GM19395 (cell line): ENCODE measurements around the gene CHDH.
A peak's percentile ranks its signal among the peaks of the same experiment; 100 is the strongest.

Experiments
- ATAC-seq: cut with Tn5 transposase; IDR thresholded peaks from one replicate; pipeline ENCODE4 v1.9.1; 2021; ENCODE audit warnings: mild to moderate bottlenecking, moderate library complexity; ENCODE audit not compliant: unreplicated experiment

CHDH gene

DNA sequence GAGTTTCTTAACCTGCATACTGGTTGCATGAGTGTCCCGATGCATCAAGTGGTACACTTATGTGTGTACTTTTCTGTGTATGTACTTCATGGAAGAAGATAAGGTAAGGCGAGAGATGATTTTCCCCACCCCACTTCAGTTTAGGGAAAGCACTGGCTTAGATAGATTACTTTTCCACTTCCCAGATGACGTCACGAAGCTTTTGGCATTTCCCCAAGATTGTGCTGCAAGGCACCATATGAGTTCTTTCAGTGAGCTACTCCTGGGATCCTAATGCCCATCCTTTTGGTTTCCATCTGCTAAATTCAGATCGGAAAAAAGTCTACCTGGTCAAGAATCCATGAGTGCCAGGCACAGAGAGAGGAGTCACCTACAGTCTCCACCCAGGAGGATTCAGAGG lies 4.7 kb upstream of the CHDH start:
- ATAC-seq: no peak

DNA sequence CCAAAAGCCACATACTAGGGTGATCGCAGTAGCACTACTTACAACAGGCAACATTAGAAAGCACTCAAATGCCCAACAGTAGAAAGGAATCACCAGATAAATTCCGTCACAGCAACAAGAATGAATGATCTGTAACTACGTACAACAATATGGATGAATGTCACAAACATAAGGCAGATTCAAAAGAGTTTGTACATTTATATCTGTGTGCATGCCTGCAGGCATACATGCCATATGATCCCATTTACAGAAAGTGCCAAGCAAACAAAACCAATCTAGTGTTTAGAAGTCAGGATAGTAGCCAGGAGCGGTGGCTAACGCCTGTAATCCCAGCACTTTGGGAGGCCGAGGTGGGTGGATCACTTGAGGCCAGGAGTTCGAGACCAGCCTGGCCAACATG lies 3.7 kb upstream of the CHDH start:
- no peak for ATAC-seq

DNA sequence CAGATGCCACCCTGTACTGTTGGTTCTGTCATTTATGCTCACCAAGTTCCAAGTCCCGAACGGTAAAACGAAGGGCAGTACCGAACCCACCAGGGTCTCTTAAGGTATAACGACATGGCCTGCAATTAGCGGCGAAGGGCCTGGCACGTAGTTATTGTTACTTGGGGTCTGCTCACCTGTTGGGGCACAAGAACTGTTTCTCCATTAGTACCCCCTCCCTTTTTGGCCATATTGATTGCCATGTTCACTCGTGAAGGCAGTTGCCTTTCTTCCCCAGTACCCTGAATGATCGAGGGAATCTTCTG lies 584 bp upstream of the CHDH start:
- no peak for ATAC-seq

DNA sequence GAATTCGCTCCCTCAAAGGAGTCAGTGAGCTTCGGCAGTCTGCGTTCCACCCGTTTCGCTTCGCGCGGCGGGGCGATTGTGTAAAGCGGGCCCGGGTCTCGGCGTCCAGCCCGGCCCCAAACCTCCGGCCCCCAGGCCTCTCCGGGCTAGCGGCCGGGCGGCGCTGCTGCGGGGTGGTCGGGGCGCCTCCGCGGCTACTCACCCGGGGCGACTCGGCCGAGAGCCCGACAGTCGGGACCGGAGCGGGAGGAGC lies 412 bp downstream of the CHDH start:
- no peak for ATAC-seq

DNA sequence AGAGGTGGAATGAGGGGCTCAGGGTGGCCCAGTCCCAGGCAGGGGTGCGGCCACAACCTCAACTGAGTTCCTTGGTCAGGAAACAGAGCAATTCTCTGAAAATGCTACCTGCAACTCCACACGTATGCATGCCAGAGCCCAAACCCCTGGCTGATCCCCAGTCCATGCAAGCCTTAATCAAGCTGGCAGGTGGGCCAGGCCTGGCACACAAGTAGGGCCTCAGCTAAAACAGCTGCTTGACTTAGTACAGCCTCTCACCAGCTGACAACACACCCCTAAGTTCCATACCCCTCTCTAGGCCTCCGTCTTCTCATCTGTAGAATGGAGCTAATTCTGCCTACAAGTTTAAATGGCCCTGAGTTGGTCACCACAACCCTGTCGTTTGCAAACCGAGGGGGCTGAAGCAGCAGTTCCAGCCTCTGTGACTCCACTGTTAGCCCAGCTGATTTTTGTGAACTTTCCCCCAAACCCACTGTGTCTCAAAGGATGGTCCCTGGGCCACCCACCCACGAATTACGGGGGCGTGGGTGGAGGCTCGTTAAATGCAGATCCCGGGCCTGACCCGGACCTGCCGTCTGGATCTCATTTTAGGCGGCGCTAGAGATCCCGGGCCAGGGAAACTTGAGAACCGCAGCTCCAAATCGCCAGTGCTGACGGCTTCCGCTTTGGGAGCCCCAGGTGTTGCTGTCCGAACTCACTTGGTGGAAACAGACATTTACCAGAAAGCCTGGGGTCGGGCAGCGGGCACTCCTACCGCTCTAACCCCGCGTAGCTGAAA lies 927 bp downstream of the CHDH start:
- ATAC-seq: peak; percentile 22

DNA sequence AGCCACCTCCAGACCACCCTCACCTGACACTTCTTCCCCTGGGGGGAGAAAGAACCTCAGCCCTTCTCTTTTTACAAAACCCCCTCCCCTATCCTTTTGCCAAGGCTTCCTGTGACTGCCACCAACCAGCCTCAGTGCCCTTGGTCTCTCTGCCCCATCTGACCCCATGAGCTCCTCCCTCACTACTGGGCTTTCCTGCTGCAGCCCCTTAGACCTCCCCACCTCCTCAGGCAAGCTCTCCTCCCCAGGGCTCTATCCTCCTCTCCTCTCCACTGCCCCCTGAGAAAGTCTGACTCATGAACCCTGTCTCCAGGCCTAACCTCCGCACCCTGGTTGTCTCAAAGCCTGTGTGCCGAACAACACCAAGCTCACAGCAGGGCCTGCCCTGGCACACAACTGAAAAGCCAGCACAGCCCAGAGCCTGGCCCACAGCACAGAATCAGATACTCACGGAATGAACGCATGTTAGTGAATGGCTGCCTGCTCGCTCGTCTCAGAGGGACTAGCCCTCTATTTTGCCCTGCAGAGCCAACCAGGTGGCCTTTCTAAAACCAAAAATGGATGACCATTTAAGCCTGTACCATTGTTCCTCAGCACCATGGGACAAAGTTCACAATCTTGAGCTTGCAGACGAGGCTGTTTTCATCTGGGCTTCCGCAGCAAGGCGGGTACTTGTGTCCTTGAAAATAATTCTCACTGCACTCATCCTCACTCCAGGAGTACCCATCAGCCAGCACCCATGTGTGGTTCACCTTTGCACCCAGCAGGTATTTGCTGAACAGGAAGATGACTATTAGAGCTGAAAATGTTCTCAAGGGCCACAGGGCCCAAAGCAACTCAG lies 1.7 kb downstream of the CHDH start:
- ATAC-seq: peak; percentile 0

DNA sequence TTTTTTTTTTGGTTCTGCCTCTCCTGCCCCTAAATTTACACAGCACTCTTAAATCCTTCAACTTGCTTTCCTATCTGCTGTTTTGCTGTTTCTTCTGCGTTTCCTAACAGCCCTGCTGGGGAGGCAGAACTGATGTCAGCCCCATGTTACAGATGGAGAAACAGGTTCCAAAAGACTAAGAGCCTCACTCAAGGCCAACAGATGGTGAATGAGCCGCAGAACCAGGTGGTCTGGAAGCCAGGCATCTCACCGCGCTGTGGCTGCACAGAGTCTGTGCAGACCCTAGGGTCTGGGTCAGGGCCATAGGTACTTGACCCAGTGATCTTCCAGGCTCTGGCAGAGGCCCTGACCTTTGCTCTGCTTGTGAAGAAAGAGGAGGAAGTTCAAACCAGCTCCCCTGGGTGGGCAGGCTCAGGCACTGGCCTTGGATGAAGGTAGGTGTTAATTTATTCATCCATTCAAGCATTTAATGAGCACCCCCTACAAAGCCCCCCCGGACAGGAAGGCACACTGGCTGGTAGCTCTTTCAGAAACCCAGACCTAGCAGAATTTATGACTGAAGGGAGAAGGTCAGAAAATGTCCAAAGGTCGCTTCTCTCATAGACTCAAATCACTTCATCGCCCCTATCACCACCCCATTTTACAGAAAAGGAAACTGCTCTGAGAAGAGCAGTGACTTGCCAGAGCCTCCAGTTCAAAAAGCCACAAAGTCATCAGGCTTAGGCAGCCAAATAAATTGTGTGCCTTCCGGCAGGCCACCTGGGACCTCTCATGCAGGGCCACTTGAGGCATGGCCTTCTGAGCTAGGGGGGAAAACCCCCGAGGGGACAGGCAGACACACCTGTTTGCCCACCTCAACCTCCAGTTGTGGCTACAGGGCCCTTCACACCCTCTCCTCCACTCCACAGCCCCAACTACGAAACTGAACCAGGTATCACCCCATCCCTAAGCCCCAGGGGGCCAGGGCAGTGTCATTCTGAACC lies 2.7 kb downstream of the CHDH start:
- peak; percentile 48 for ATAC-seq

DNA sequence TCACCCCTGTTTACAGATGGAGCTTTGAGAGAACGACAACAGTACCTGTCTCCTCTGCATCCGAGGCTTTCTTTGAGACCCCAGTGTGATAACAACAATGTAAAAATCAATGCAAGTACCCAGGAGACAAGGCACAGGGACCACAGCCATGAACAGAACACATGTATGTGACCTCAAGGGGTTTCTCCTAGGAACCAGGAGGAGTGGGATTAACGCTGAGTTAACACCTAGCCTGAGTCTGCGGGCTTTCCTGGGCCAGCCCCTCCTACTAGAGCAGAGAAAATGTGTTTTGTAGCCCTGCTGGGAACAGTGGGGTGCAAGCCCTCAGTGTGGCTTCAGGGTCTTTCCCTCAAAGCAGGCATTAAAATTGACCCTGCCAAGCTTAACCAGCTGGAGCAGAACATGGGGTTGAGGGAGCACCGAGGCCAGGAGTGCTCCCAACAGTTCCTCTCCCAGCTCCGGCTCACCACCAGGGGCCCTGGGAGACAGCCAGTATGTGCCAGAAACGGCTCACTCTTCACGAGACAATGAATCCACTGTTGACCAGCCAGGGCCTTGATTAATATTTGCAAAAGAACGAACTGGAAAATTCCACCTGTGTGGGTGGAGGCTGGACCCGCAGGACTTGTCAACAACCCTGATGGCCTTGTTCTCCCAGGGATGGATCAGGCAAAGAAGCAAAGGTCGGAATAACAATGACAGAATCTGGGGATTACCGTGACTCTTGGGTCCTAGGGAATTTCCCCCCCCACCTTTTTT lies 3.6 kb downstream of the CHDH start:
- ATAC-seq: no peak

DNA sequence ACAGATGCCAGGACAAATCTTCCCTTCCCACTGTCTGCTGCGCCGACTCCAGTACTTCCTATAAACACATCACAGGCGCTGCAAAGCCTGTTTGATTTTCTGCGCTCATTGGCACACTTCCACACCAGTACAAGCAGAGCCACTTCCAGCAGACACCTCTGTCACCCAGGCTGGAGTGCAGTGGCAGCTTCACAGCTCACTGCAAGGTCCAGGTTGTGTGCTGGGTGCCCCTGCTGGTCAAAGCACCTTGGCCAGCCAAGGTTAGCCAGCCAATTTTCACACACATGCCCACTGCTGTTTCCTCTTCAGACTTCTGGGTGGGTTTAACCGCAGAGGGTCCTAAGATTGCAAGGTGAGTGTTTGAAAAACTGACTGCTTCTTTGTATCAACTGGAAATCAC lies 4.9 kb downstream of the CHDH start:
- ATAC-seq: no peak

DNA sequence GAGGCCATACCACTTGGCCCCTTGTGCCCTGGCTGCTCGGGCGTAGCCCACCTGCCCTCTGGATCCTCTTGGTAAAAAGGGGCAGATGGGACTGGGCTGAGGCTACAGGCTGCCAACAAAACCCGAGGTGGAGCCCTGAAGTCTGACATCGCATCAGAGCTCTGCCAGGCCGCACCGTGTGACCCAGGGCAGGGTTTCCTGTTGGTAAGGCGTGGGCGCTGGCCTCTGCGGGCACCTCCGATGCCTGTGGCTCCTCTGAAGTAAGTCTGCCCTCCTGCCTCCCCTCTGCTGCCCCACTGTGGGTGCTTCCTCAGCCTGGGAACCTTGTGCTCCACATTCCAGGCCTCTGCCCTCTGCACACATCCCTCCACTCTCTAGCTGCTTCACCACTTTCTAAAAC lies 8.9 kb downstream of the CHDH start:
- no peak for ATAC-seq

DNA sequence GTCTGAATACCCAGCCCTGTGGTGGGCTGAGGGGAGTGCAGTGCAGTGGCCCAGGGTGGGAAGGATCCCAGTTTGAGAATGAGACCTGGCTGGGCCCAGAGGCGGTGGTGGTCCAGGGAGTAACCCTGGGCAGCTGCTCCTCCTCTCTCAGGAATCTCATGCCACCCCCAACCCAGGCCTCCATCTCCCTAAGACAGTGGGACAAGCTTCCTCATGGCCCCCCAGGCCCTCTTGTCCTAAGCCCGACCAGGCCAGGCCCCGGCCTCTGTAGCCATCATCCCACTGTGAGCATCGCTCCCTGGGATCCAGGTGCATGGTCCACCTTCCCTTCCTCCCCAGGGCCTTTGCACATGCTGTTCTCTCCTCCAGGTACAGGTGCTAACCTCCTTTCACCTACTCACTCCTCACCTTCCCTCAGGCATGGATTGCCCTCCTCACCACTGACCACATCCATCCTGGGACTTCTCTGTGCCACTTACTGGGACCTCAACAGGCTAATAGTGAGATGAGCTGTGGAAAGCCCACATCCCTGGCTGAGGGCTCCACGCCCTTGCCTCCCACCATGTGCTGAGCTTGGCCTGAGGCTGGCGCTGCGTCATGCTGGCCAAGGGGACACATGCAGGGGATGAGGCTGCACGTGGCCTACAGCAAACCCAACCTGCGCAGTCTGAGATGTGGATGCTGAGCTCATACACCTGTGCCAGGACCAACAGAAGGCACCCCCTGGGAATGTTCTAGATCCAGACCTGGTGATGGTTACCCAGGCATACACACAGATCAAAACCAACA lies 9.9 kb downstream of the CHDH start:
- ATAC-seq: no peak

DNA sequence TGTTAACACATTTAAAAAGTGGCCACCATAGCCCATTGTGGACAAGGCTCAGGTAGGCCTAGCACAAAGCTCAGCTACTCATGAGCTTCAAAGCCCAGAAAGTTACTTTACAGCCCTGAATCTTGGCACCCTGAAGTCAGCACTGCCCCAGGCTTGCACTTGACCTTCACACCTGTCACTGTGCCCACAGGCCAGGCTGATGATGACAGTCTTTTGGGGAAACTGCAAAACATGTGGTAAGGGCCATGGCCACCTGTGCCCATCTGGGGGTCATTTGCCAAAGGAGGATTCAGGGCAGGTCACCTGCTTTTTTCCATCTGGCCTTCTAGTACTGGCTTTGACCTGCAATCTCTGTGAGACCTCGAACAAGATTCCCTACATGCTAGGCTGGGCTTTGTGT lies 11.0 kb downstream of the CHDH start:
- no peak for ATAC-seq

DNA sequence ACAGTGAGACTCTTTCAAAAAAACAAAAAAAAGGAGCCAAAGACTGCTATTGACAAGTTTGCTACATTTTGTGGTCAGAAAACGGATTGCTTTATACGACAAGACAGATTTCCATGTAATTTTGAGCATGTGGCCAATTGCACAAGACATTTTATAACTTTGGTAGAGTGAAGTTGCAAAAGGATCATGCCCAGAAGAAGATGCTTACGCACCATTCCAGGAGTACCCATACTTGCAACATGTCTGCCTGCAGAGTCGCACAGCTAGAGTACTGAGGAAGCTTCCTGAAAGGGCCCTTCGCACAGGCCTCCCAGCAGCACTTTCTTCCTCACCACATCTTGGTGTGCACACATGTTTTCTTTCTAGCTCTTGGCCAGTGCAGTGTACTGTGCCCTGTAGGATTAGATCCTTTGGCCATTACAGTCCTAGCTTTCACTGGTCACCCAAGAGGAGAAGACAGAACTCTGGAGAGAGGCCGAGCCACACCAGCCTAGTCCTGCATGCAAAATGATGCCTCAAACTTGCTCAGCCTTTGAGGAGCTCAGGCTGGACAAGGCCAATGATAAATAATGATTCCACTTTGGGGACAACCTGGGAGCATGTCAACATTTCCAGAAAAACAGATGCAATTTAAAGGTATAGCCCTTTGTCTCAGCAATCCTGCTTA lies 11.7 kb downstream of the CHDH start:
- ATAC-seq: no peak

DNA sequence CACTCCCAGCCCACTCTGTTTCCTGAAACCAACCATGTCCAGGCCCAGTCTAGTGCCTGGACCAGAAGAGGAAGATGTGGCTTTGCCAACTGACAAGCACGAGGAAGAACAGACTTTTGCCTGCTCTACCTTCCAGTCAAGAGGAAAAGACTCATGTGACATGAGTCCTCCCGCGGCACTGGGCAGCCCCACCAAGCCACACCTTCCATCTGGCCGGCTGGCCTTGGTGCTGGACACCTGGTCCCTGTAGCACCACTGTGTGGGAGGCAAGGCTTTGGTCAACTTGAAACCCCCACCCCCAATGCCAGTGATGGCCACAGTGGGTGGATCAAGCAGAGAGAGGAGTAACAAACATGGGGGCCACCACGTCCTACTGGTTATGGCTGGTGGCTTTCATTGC lies 12.5 kb downstream of the CHDH start:
- ATAC-seq: no peak

DNA sequence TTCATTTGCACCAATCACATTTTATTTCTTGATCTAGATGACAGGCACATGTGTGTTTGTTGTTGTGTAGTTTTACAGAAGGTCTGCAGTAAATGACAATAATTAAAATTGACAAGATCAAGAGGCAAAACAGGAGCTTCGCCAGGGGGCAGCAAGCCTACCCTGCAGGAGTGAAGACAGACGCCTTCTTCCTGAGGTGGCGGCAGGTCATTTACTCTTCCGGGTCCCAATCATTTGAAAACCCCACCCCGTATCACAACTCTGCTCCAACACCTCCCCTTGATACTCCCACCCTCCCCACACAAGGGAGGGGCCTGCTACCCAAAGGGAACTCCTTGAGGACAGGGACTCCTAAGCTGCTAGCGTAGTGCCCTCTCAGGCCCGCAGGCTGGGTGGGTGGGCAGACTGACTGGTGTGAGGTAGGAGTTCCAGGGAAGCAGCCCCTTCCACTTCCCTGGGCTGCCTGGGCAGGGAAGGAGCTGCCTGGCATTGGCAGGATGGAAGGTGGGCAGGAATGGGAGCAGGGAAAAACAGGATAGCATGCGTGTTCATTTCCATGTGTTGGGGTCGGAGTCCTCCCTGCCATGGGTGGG lies 13.1 kb downstream of the CHDH start:
- no peak for ATAC-seq

DNA sequence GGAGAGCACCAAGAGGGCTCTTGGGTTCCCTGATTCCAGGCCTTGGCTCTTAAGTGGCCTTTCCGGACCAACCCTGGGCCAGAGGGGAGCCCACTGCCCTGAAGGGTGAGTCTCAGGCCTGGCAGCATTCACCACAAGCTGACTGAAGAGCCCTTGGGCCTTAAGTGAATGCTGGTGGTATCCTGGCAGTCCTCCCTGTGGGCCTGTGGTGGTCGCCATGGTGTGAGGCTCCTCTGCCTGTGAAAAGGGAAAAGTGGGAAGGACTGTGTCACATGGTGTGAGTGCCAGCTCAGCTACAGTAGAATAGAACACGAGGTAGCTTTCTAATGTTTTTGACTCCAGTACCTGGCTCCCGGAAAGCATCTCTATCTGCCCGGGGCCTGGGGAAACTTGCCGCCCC lies 15.3 kb downstream of the CHDH start:
- no peak for ATAC-seq

DNA sequence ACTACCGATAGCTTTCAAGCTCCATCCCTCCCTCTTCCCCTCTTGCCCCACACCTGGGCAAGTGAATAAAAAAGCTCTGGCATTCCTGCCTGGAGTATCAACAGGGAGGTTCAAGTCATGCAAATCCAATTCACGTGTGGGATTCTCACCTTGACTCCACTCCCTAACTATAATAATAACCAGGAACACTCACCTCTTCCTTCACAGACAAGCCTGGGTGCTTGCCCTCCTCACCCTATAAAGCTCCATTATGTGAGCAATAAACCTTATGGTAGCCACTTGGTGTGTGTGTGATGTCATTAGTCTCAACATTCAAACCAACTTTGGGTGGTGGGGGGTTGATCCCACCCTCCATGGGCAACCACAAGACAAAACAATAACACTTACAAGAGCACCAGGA lies 16.6 kb downstream of the CHDH start:
- no peak for ATAC-seq

DNA sequence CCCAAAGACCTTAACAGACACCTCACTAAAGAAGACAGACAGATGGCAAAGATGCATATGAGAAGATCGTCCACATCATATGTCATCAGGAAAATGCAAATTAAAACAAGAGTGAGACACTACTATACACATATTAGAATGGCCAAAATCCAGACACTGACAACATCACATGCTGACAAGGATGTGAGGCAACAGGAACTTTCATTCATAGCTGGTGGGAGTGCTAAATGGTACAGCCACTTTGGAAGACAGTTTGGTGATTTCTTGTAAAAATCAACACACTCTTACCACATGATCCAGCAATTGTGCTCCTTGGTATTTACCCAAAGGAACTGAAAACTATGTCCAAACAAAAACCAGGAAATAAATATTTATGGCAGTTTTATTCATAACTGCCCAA lies 17.6 kb downstream of the CHDH start:
- ATAC-seq: no peak

DNA sequence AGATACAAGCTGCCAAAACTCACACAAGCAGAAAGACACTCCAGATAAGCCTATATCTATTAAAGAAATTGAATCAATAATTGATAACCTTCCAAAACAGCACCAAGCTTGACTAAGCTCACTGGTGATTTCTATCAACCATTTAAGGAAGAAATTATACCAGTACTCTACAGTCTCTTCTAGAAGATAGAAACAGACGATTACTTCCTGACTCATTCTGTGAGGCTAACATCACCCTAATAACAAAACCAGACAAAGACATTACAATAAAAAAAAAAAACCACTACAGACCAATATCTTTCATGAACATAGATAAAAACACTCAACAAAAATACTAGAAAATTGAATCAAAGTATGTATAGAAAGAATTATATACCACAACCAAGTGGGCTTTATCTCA lies 20.2 kb downstream of the CHDH start:
- ATAC-seq: no peak
